ENCODE results near the gene CTSC.

- TF ChIP-seq CTCF (conservative IDR thresholded peaks at IDR 0.05) (no peak), ZFX (IDR thresholded peaks at IDR 0.05) (no peak)
Measured at GRCh38 chr11:88384669-88385005, 47.1 kb upstream of the CTSC start.
